K562 (cell line): ENCODE results near the gene GPR148. TPM values are rescaled to one million over a fixed set of nuclear protein-coding genes. Genes with fewer than 3 reads are reported as not detected.

ENCODE experiments used
- ATAC-seq: fragments of 200-7000 bp; cut with Tn5 transposase; 3 replicates; pipeline ENCODE4 v1.9.1; 2020; ENCODE audit warnings: moderate library complexity
- BruUV-seq: library from RNA; stranded (reverse); fragments of 400-500 nt; replicated peaks from 2 replicates; lab custom pipeline; 2021; lab: Mats Ljungman, UMichigan
- CTCF ChIA-PET: fragments of 300-600 bp; formaldehyde crosslinking; extraction: SDS; loops from one replicate; lab custom pipeline; 2021; ENCODE audit warnings: low intra/inter-chr PET ratio; lab: Yijun Ruan, JAX
- POLR2A ChIA-PET: fragments of 300-600, 350-650 bp; sonication (Branson Sonifier 250); formaldehyde crosslinking; extraction: SDS; loops from one replicate; lab custom pipeline; 2021; ENCODE audit warnings: antibody characterized with exemption, inconsistent platforms; lab: Yijun Ruan, JAX
- DNase-seq, 4 experiments: peaks; one replicate each; pipeline versions ENCODE4 v3.0.0 to v3.0.0-alpha.2; 2011 to 2018; ENCODE audit warnings: low spot score in 3 of 4, mixed read lengths in 3 of 4; ENCODE audit errors: extremely low read depth in 1 of 4
- FAIRE-seq: peaks from 2 replicates; lab custom pipeline; 2011; peaks lifted over from hg19 to GRCh38; lab: Jason Lieb, UNC
- H2AFZ ChIP-seq: 2 replicates; pipeline ENCODE4 v1.6.0; 2011; ENCODE audit warnings: low read depth, low read length, control low read depth, inconsistent platforms
- H3K27ac ChIP-seq: fragments of 200-600 bp; 3 replicates; pipeline ENCODE4 v1.8.0; 2011; ENCODE audit warnings: low read depth, mild to moderate bottlenecking, control low read depth, inconsistent platforms, low read length, moderate library complexity, mixed read lengths; ENCODE audit errors: extremely low read depth
- H3K27me3 ChIP-seq, 2 experiments: fragments of 300-600 bp in 1 of 2; 2 replicates in 1 of 2; 3 replicates in 1 of 2; pipeline versions ENCODE4 v1.6.0 to v1.8.0; 2011; ENCODE audit warnings: inconsistent platforms in 2 of 2, low read length in 2 of 2, mild to moderate bottlenecking in 1 of 2, mixed read lengths in 1 of 2, moderate library complexity in 1 of 2; ENCODE audit not compliant: control insufficient read depth in 2 of 2, insufficient read depth in 2 of 2
- H3K36me3 ChIP-seq: fragments of 300-600 bp; 3 replicates; pipeline ENCODE4 v1.8.0; 2011; ENCODE audit warnings: mild to moderate bottlenecking, low read length, inconsistent platforms; ENCODE audit not compliant: control insufficient read depth, insufficient read depth
- H3K4me1 ChIP-seq, 2 experiments: fragments of 200-600 bp in 1 of 2; replicated peaks in 1 of 2; 2 replicates in 1 of 2; 3 replicates in 1 of 2; pipeline versions ENCODE4 v1.5.1 to v1.8.0; 2011; ENCODE audit warnings: inconsistent platforms in 2 of 2, low read length in 2 of 2, mild to moderate bottlenecking in 1 of 2, mixed read lengths in 1 of 2, moderate library complexity in 1 of 2; ENCODE audit not compliant: control insufficient read depth in 2 of 2, insufficient read depth in 2 of 2
- H3K4me2 ChIP-seq: 2 replicates; pipeline ENCODE4 v1.6.1; 2011; ENCODE audit warnings: low read length, control low read depth, inconsistent platforms, mixed read lengths; ENCODE audit not compliant: insufficient read depth
- H3K4me3 ChIP-seq: fragments of 200-600 bp; sonication (generic), shearing (Covaris generic); 2 replicates; pipeline ENCODE4 v1.5.1; 2016; ENCODE audit warnings: control low read depth, inconsistent platforms
- H3K79me2 ChIP-seq: fragments of 200-600 bp; 3 replicates; pipeline ENCODE4 v1.8.0; 2011; ENCODE audit warnings: low read length, inconsistent platforms; ENCODE audit not compliant: control insufficient read depth, insufficient read depth
- H3K9ac ChIP-seq, 2 experiments: 2 replicates each; pipeline versions ENCODE4 v1.6.0 to v1.6.1; 2011; ENCODE audit warnings: low read depth in 2 of 2, low read length in 2 of 2, control low read depth in 1 of 2, inconsistent platforms in 1 of 2, mild to moderate bottlenecking in 1 of 2, mixed read lengths in 1 of 2; ENCODE audit not compliant: insufficient read depth in 1 of 2
- H3K9me1 ChIP-seq: one replicate; pipeline ENCODE4 v1.6.0; 2011; ENCODE audit warnings: inconsistent platforms, mild to moderate bottlenecking, low read length, moderate library complexity; ENCODE audit not compliant: control insufficient read depth, insufficient read depth
- H3K9me3 ChIP-seq: replicated peaks from 2 replicates; pipeline ENCODE4 v1.5.1; 2011; ENCODE audit warnings: low read depth, low read length, inconsistent platforms; ENCODE audit not compliant: control insufficient read depth, insufficient read depth
- H4K20me1 ChIP-seq: replicated peaks from 2 replicates; pipeline ENCODE4 v1.6.1; 2011; ENCODE audit warnings: low read length, inconsistent platforms, mixed read lengths; ENCODE audit not compliant: control insufficient read depth, insufficient read depth
- CEBPZ ChIP-seq: fragments of 150-350 bp; IDR thresholded peaks from 2 replicates; pipeline ENCODE4 v1.6.1; 2014; ENCODE audit warnings: low read depth, mild to moderate bottlenecking, low read length, borderline replicate concordance
- EGR1 ChIP-seq: fragments of 450-650 bp; conservative IDR thresholded peaks from 2 replicates; pipeline ENCODE4 v1.6.1; 2017; ENCODE audit warnings: mild to moderate bottlenecking
- FOXJ3 ChIP-seq: sonication (generic); formaldehyde crosslinking; IDR thresholded peaks from 2 replicates; pipeline ENCODE4 v1.4.0; 2020; ENCODE audit warnings: mild to moderate bottlenecking, missing genetic modification reagents
- GATAD2B ChIP-seq: fragments of 450-650 bp; IDR thresholded peaks from 2 replicates; pipeline ENCODE4 v1.6.1; 2017; ENCODE audit warnings: mild to moderate bottlenecking, borderline replicate concordance
- HNRNPK ChIP-seq: fragments of 200-400 bp; formaldehyde crosslinking; IDR thresholded peaks from one replicate; pipeline ENCODE4 v1.6.1; 2018; ENCODE audit warnings: mild to moderate bottlenecking, low read depth, low read length; ENCODE audit not compliant: poor library complexity, severe bottlenecking
- NR1H2 ChIP-seq: sonication (generic); formaldehyde crosslinking; IDR thresholded peaks from 2 replicates; pipeline ENCODE4 v1.4.0; 2020; ENCODE audit warnings: mild to moderate bottlenecking, missing genetic modification reagents
- SMAD2 ChIP-seq: fragments of 150-350 bp; IDR thresholded peaks from 2 replicates; pipeline ENCODE4 v1.6.1; 2014; ENCODE audit warnings: low read depth, mild to moderate bottlenecking, low read length
- STAT6 ChIP-seq: sonication (generic); formaldehyde crosslinking; IDR thresholded peaks from 2 replicates; pipeline ENCODE4 v1.8.1; 2023; ENCODE audit warnings: mild to moderate bottlenecking, missing genetic modification reagents
- TFAP4 ChIP-seq: sonication (generic); formaldehyde crosslinking; IDR thresholded peaks from 2 replicates; pipeline ENCODE4 v1.8.0; 2022; ENCODE audit warnings: missing genetic modification reagents, mild to moderate bottlenecking, moderate library complexity, borderline replicate concordance
- ZNF3 ChIP-seq: fragments of 250-450 bp; sonication (Bioruptor Pico); IDR thresholded peaks from 2 replicates; pipeline ENCODE4 v1.5.0; 2021; ENCODE audit warnings: mild to moderate bottlenecking, moderate library complexity
- ZNF518B ChIP-seq: fragments of 250-450 bp; sonication (Bioruptor Pico); IDR thresholded peaks from 2 replicates; pipeline ENCODE4 v1.5.0; 2021; ENCODE audit warnings: mild to moderate bottlenecking, moderate library complexity
- ZSCAN32 ChIP-seq: fragments of 450-650 bp; formaldehyde crosslinking; IDR thresholded peaks from 2 replicates; pipeline ENCODE4 v1.4.0; 2020; ENCODE audit warnings: mild to moderate bottlenecking, moderate library complexity
- WGBS: fragments of 100-300 bp; shearing (Covaris generic); methylation state at CpG from one replicate; pipeline ENCODE4 v1.1.6; 2016; ENCODE audit warnings: low coverage, mixed read lengths; ENCODE audit not compliant: insufficient coverage; ENCODE audit errors: missing lambda C conversion rate; 5-methylcytosine and 5-hydroxymethylcytosine counted together
- in situ Hi-C: fragments of 300-500 bp; cut with MboI; formaldehyde crosslinking; loops from 4 replicates; pipeline ENCODE4 v1.15.0; 2018; ENCODE audit warnings: inconsistent platforms, mixed read lengths
- intact Hi-C: fragments of 100-400 bp; cut with micrococcal nuclease; formaldehyde crosslinking; loops from 2 replicates; pipeline ENCODE4 v1.14.2; 2022
- polyA plus RNA-seq, 8 experiments: library from polyadenylated mRNA; depleted of rRNA in 4 of 8; stranded (reverse) in 5 of 8; unstranded in 3 of 8; fragments of >200 nt; fragmentation: Nextera tagmentation in 2 of 8; fragmentation: Illumina TruSeq in 1 of 8; extraction: Ambion mirVana in 2 of 8; extraction: Trizol in 1 of 8; gene quantifications; 2 replicates each; pipeline versions ENCODE4 v1.2.1 to v1.2.3, GENCODE V29; 2011 to 2014; ENCODE audit warnings: inconsistent platforms in 1 of 8, missing spikeins in 1 of 8
- total RNA-seq, 7 experiments: library from RNA; depleted of rRNA in 6 of 7; stranded (reverse); fragments of >200 nt in 6 of 7; fragmentation: Illumina TruSeq in 2 of 7; extraction: Trizol in 2 of 7; gene quantifications; 2 replicates each; pipeline versions ENCODE4 v1.2.1 to v1.2.3, GENCODE V29; 2011 to 2021; ENCODE audit warnings: low replicate concordance in 1 of 7

Gene GPR148
- total and polyA plus RNA-seq, 9 of the 15 experiments (the other 6 are each of a cell fraction or from before 2014, with no cell fraction given): not detected

GRCh38 chr2:130776550-130776949 is 47.7 kb downstream of the GPR148 start:
- Histone ChIP-seq H3K9me1 (no peaks in the 10 kb centered on the region), H3K4me2 (no peak overlapping the region), H3K4me3 (no peak overlapping the region), H3K9ac (no peak overlapping the region), H3K36me3 (no peaks in the 10 kb centered on the region), H3K79me2 (no peaks in the 10 kb centered on the region), H3K27me3 (peaks cover 0 to 4% of the 10 kb centered on the region in 2 experiments; a peak in 2 of 5 replicates), H2AFZ (no peak overlapping the region), H3K9me3 (no peaks in the 10 kb centered on the region), H3K27ac (no peak overlapping the region), H4K20me1 (no peaks in the 10 kb centered on the region), H3K4me1 (no peaks in the 10 kb centered on the region; a peak in 1 of 5 replicates)
- CTCF ChIA-PET: no interaction called here
- intact Hi-C loops (no loop called here), in situ Hi-C loops (no loop called here)
- DNase-seq (no peak), ATAC-seq (no peak), FAIRE-seq (no peak)
- 17% methylated on average over 4 of the region's 4 CpGs for WGBS
- POLR2A ChIA-PET: interaction anchor here (1.0 kb wide), 1 partner anchor 14 kb away, joined by 3 read pairs; no protein-coding TSS in a partner anchor
- no TSS peak for BruUV-seq
- no peak for TF ChIP-seq SMAD2
- no peak for TF ChIP-seq ZNF3
- TF ChIP-seq STAT6 (CRISPR knock-in tag): no peak
- no peak for TF ChIP-seq CEBPZ
- TF ChIP-seq NR1H2 (CRISPR knock-in tag): no peak
- no peak for TF ChIP-seq ZNF518B
- TF ChIP-seq GATAD2B: no peak
- TF ChIP-seq EGR1: no peak
- TF ChIP-seq TFAP4 (CRISPR knock-in tag): no peak
- TF ChIP-seq ZSCAN32 (CRISPR knock-in tag): no peak
- TF ChIP-seq FOXJ3 (CRISPR knock-in tag): no peak
- TF ChIP-seq HNRNPK: no peak
